Osteoblast (primary cell): ENCODE measurements around the gene NT5E. TPM values are rescaled to one million over a fixed set of nuclear protein-coding genes. Genes with fewer than 3 reads are reported as not detected.

Experiments used
- DNase-seq: peaks from one replicate; pipeline ENCODE4 v3.0.0; 2011; ENCODE audit warnings: low spot score, mixed read lengths; ENCODE audit not compliant: insufficient read length; ENCODE audit errors: missing footprints
- H2AFZ ChIP-seq: 2 replicates; pipeline ENCODE4 v1.6.0; 2011; ENCODE audit warnings: mild to moderate bottlenecking, low read length
- H3K27ac ChIP-seq: 2 replicates; pipeline ENCODE4 v1.5.1; 2011; ENCODE audit warnings: mild to moderate bottlenecking, low read depth, low read length, moderate library complexity
- H3K27me3 ChIP-seq: 2 replicates; pipeline ENCODE4 v1.6.0; 2012; ENCODE audit warnings: mild to moderate bottlenecking, control low read depth, inconsistent platforms, low read length, moderate library complexity; ENCODE audit not compliant: insufficient read depth
- H3K36me3 ChIP-seq: 2 replicates; pipeline ENCODE4 v1.5.1; 2011; ENCODE audit warnings: mild to moderate bottlenecking, low read length, control low read depth, moderate library complexity; ENCODE audit not compliant: insufficient read depth
- H3K4me1 ChIP-seq: 2 replicates; pipeline ENCODE4 v1.5.1; 2011; ENCODE audit warnings: mild to moderate bottlenecking, low read length, control low read depth, moderate library complexity; ENCODE audit not compliant: insufficient read depth
- H3K4me2 ChIP-seq: 2 replicates; pipeline ENCODE4 v1.6.0; 2011; ENCODE audit warnings: mild to moderate bottlenecking, low read length; ENCODE audit not compliant: insufficient read depth
- H3K4me3 ChIP-seq: fragments of 200-600 bp; sonication (generic); 3 replicates; pipeline ENCODE4 v1.5.1; 2012; ENCODE audit warnings: mild to moderate bottlenecking, low read length, inconsistent platforms; ENCODE audit not compliant: insufficient read depth
- H3K79me2 ChIP-seq: 2 replicates; pipeline ENCODE4 v1.6.0; 2012; ENCODE audit warnings: mild to moderate bottlenecking, low read length, control low read depth, inconsistent platforms; ENCODE audit not compliant: insufficient read depth
- H3K9me3 ChIP-seq: 2 replicates; pipeline ENCODE4 v1.5.1; 2011; ENCODE audit warnings: low read depth, low read length, control low read depth
- H4K20me1 ChIP-seq: 2 replicates; pipeline ENCODE4 v1.6.0; 2012; ENCODE audit warnings: mild to moderate bottlenecking, low read length, control low read depth; ENCODE audit not compliant: insufficient read depth
- total RNA-seq: library from RNA; depleted of rRNA; stranded (reverse); fragments of >200 nt; gene quantifications from 2 replicates; pipeline ENCODE4 v1.2.3, GENCODE V29; 2012
- TF ChIP-seq, protein P1 (sequence below): IDR thresholded peaks from 2 replicates; pipeline ENCODE4 v1.5.1; 2011; ENCODE audit warnings: mild to moderate bottlenecking, low read depth, low read length, moderate library complexity; ENCODE audit errors: extremely low read depth

Gene NT5E
- total RNA-seq, 1 donor: 219 TPM

- peak overlapping the region; percentile 54 for H3K4me2 ChIP-seq
- H4K20me1 ChIP-seq: no peaks in the 10 kb centered on the region
- no peaks in the 10 kb centered on the region for H3K27me3 ChIP-seq
- peaks cover 19% of the 10 kb centered on the region for H3K4me1 ChIP-seq
- no peak overlapping the region for H3K4me3 ChIP-seq
- TF ChIP-seq, protein P1, sequence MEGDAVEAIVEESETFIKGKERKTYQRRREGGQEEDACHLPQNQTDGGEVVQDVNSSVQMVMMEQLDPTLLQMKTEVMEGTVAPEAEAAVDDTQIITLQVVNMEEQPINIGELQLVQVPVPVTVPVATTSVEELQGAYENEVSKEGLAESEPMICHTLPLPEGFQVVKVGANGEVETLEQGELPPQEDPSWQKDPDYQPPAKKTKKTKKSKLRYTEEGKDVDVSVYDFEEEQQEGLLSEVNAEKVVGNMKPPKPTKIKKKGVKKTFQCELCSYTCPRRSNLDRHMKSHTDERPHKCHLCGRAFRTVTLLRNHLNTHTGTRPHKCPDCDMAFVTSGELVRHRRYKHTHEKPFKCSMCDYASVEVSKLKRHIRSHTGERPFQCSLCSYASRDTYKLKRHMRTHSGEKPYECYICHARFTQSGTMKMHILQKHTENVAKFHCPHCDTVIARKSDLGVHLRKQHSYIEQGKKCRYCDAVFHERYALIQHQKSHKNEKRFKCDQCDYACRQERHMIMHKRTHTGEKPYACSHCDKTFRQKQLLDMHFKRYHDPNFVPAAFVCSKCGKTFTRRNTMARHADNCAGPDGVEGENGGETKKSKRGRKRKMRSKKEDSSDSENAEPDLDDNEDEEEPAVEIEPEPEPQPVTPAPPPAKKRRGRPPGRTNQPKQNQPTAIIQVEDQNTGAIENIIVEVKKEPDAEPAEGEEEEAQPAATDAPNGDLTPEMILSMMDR: peak; percentile 100
- H3K9me3 ChIP-seq: no peaks in the 10 kb centered on the region
- peak overlapping the region; percentile 73 for H3K27ac ChIP-seq
- H2AFZ ChIP-seq: no peak overlapping the region
- H3K36me3 ChIP-seq: peaks cover 69% of the 10 kb centered on the region
- peak; percentile 88 for DNase-seq
- peaks cover 41% of the 10 kb centered on the region for H3K79me2 ChIP-seq
Measured at GRCh38 chr6:85482905-85483700, 33.2 kb downstream of the NT5E start.

- Histone ChIP-seq H3K4me2 (no peak overlapping the region), H3K36me3 (peaks cover 71% of the 10 kb centered on the region), H3K27me3 (no peaks in the 10 kb centered on the region), H4K20me1 (no peaks in the 10 kb centered on the region), H3K79me2 (peaks cover 38% of the 10 kb centered on the region), H3K4me1 (peaks cover 19% of the 10 kb centered on the region), H3K9me3 (no peaks in the 10 kb centered on the region), H3K4me3 (no peak overlapping the region), H3K27ac (peak overlapping the region; percentile 73), H2AFZ (no peak overlapping the region)
- TF ChIP-seq, protein P1: no peak
- DNase-seq: no peak
Measured at GRCh38 chr6:85483846-85484245, 34.0 kb downstream of the NT5E start.

DNA sequence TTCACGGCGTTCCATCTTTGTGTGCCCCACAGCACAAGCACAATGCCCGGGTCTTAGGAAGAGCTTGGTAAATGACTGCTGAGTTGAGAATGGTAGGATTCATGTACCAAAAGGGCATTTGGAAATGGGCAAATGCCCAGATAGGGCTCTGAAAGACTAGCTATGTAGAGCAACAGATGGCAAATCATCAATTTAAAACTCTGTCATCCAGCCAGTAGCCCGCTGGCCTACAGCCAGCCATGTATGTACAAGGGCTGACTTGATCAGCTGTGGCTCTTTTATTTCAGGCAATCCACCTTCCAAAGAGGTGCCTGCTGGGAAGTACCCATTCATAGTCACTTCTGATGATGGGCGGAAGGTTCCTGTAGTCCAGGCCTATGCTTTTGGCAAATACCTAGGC, 35.1 kb downstream of the NT5E start:
- Histone ChIP-seq H4K20me1 (no peaks in the 10 kb centered on the region), H3K27me3 (no peaks in the 10 kb centered on the region), H3K27ac (peak overlapping the region; percentile 5), H2AFZ (no peak overlapping the region), H3K4me2 (no peak overlapping the region), H3K79me2 (peaks cover 32% of the 10 kb centered on the region), H3K36me3 (peaks cover 72% of the 10 kb centered on the region), H3K4me3 (no peak overlapping the region), H3K4me1 (peaks cover 19% of the 10 kb centered on the region), H3K9me3 (no peaks in the 10 kb centered on the region)
- TF ChIP-seq, protein P1: no peak
- no peak for DNase-seq

DNA sequence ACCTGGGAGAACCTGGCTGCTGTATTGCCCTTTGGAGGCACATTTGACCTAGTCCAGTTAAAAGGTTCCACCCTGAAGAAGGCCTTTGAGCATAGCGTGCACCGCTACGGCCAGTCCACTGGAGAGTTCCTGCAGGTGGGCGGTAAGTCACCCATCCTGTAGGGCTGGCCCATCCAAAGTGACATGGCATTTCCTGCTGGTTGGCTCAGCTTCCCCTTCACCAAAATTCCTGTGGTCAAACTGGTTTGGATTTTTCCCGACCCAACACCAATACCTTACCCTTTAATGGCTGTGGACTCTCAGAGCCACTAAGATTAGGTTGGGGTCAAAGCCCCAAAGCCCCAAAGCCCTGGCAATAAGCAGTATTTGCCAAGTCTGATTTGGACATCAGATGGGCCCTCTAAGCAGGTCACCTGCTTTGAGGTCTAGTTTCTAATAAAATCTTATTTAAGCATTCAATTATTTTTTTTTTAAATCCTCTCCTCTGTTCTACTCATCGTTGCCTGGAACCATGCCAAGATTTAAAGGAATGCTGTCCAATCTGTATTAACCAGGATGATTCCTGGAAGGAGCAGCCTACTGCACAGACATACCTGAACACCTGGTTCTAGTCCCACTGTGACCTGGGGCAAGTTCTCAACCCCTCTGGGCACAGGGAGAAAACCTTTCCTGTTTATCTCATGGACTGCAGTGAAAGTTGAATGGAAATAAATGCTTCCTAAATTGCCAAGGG, 40.8 kb downstream of the NT5E start:
- no peak overlapping the region for H3K4me2 ChIP-seq
- TF ChIP-seq, protein P1: no peak
- DNase-seq: no peak

More for the DNA sequence above, 40.8 kb downstream of the NT5E start:
- Histone ChIP-seq H3K27ac (no peak overlapping the region), H2AFZ (no peak overlapping the region), H3K79me2 (peaks cover 2% of the 10 kb centered on the region), H3K4me3 (no peak overlapping the region), H3K27me3 (no peaks in the 10 kb centered on the region), H3K36me3 (peaks cover 90% of the 10 kb centered on the region), H3K4me1 (peaks cover 5% of the 10 kb centered on the region), H3K9me3 (no peaks in the 10 kb centered on the region), H4K20me1 (no peaks in the 10 kb centered on the region)
